ENCODE data around the gene BLNK.
"Not testable (repeated sequence)": the region's sequence is repeated elsewhere in the genome, so short reads cannot be mapped to it uniquely, and the experiment has no call there.

Gene BLNK

DNA sequence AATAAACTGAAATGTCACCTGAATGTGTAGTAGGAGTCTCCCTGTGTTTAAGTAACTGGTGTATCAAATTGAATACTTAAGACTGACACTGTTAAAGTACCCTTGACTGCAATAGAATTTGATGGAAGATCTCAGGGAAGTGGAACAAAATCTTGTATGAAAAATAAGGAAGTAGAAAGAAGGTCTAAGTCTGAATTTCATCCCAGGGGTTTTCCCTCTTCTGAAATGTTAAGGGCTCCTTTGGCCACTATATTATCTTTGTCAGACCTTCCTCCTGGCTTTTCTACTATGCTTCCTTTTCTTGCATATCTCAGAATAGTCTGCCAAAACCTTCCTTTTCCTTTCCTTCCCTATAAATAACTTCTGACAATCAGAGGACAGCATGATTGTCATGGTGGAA lies 59.6 kb downstream of the BLNK start:
- no peak for DNase-seq (ENCODE audit: low spot score)
- TF ChIP-seq, protein P1, sequence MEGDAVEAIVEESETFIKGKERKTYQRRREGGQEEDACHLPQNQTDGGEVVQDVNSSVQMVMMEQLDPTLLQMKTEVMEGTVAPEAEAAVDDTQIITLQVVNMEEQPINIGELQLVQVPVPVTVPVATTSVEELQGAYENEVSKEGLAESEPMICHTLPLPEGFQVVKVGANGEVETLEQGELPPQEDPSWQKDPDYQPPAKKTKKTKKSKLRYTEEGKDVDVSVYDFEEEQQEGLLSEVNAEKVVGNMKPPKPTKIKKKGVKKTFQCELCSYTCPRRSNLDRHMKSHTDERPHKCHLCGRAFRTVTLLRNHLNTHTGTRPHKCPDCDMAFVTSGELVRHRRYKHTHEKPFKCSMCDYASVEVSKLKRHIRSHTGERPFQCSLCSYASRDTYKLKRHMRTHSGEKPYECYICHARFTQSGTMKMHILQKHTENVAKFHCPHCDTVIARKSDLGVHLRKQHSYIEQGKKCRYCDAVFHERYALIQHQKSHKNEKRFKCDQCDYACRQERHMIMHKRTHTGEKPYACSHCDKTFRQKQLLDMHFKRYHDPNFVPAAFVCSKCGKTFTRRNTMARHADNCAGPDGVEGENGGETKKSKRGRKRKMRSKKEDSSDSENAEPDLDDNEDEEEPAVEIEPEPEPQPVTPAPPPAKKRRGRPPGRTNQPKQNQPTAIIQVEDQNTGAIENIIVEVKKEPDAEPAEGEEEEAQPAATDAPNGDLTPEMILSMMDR (IDR thresholded peaks at IDR 0.05; ENCODE audit: extremely low read depth, missing control alignments), result no peak

DNA sequence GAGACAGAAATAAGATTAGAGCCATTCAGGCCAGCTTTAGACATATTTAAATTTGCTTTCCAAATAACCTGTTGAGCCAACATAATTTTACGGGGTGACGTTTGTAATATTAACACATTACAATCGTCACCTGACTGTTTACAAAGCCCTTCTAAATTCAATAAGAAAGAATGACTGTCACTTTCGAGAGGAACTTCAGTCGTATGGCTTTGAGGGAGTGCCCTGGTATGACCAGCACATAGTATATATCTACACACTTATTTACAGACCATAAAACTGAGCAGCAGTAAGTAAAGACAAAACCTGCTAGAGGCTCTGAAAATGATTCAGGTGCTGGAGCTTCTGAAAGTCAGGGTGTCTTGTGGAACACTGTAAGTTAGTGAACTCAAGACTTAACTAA lies 62.4 kb downstream of the BLNK start:
- DNase-seq (ENCODE audit: low spot score), result no peak
- TF ChIP-seq, protein P1 (IDR thresholded peaks at IDR 0.05; ENCODE audit: extremely low read depth, missing control alignments), result no peak

GRCh38 chr10:96208271-96208670 lies 63.1 kb downstream of the BLNK start:
- TF ChIP-seq, protein P1 (IDR thresholded peaks at IDR 0.05; ENCODE audit: extremely low read depth, missing control alignments), result no peak
- DNase-seq (ENCODE audit: low spot score), result peak; percentile 45

DNA sequence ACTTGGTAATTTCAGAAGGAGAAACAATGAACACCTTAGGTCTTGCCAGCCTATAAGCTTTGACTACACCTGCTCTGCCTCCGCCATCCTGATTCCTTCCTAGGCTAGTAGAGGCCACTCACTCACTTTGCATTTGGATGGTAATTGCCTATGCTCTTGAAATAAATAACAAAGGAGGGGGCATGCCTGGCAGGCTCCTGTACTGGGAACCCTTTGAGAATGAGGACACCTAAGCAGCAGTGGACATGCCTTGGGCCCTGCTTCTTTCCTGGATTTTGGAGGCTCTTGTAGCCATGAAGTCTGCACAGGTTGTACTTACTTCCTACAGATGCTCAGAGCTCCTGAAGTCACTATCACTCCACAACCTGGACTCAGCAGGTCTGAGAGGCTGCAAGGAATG lies 65.8 kb downstream of the BLNK start:
- TF ChIP-seq, protein P1 (IDR thresholded peaks at IDR 0.05; ENCODE audit: extremely low read depth, missing control alignments), result no peak
- no peak for DNase-seq (ENCODE audit: low spot score)

DNA sequence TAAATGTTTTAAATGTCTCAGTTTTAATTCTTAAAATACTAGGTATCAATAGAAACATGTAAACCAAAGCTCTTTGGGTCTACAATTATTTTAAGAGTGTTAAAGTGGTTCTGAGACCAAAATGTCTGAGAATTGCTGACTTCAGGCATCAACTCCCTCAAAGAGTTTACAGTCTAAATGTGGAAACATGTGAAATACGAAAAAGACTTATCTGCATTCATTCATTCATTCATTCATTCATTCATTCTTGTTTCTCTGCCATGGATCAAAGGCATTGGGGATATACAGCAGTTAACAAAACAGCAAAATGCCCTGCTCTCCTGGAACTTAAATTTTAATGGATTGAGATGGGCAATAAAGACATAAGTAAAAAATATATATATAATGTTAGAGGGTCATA lies 69.8 kb downstream of the BLNK start:
- DNase-seq (ENCODE audit: low spot score), result no peak
- TF ChIP-seq, protein P1 (IDR thresholded peaks at IDR 0.05; ENCODE audit: extremely low read depth, missing control alignments), result no peak

DNA sequence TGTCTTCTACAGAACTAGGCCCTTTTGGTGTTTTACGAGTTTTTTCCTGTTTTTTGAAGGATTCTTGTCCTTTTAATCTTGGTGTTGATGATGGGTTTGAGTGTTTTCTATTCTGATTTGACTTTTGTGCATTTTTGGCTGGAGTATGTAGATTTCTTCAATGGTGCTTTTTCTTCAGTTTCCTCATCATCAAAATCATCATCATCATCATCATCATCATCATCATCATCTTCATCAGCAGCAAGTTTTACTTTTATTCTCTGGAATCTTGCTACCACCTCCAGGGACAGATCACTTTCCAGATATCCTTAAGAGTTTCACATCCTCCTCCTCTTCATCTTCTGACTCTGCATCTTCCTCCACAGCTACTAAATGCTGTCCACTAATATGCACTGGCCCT lies 81.9 kb downstream of the BLNK start:
- DNase-seq (ENCODE audit: low spot score), result not testable (repeated sequence)

DNA sequence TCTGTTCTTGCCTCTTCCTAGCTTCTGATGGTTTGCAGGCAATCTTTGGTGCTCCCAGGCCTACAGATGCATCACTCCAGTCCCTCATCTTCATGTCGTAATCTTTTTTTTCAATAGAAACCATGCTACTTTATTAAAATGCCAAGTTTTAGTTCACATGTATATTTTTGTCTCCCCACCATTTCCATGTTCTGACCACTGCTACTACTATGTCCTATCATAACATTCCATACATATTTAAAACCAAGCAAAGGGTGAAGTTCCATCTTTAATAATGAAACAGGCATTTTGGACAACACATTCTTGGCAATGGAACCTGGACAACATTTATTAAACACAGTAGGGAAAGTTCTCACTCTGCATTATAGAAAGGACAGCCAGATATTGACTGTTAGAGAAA lies 82.5 kb downstream of the BLNK start:
- DNase-seq (ENCODE audit: low spot score), result no peak
- TF ChIP-seq, protein P1 (IDR thresholded peaks at IDR 0.05; ENCODE audit: extremely low read depth, missing control alignments), result no peak

GRCh38 chr10:96188421-96188820 lies 82.9 kb downstream of the BLNK start:
- no peak for DNase-seq (ENCODE audit: low spot score)
- TF ChIP-seq, protein P1 (IDR thresholded peaks at IDR 0.05; ENCODE audit: extremely low read depth, missing control alignments), result no peak

Data from GM20000 (cell line).